B cell (primary cell): ENCODE data around the gene PLCB3.

ENCODE experiments used
- EZH2 ChIP-seq: IDR thresholded peaks from 2 replicates; pipeline ENCODE4 v1.6.1; 2012; ENCODE audit warnings: borderline replicate concordance, low read depth, mild to moderate bottlenecking, moderate library complexity, low read length; ENCODE audit not compliant: insufficient read depth, poor library complexity, severe bottlenecking
- TF ChIP-seq, protein P1 (sequence below): fragments of 200-600 bp; IDR thresholded peaks from one replicate; pipeline ENCODE4 v1.8.0; 2022; ENCODE audit warnings: antibody characterized with exemption, mild to moderate bottlenecking

DNA sequence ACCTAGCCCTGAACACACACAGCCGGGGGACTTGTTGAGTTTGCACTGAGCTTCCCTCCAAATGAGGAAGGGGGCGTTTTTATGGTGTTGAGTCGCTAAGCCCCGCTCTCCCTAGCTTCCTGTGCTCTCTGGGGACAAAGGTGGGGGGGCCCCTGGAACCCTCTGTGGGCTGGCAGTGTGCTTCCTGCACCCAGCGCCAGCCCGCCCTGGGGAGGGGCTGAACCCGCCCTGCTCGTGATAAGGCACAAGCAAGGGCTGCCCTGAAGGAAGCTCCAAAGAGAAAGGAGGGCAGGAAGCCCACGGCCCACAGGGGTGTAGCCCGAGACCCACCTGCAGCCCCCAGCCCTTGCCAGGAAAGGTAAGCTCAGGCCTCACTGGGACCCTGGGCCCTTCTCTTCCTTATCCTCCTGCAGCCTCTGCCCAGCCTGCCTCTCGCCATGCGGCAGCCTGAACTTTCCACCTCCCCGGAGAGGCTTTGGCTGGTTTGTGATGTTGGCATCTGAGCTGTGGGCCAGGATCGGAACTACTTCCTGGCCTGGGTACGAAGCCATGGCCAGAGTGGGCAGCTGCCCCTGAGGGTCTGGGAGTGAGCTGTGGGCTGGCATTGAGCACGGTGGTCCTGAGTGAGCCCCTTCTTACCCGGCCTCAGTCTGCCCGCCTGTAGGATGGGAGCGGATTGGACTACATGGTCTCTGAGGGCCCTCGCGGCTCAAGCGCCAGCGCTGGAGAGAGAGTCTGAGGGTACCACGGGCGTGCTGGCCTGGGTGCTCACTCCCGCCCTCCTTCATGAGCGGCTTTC is 44.7 kb upstream of the PLCB3 start, which contains the start of gene FERMT3:
- TF ChIP-seq, protein P1, sequence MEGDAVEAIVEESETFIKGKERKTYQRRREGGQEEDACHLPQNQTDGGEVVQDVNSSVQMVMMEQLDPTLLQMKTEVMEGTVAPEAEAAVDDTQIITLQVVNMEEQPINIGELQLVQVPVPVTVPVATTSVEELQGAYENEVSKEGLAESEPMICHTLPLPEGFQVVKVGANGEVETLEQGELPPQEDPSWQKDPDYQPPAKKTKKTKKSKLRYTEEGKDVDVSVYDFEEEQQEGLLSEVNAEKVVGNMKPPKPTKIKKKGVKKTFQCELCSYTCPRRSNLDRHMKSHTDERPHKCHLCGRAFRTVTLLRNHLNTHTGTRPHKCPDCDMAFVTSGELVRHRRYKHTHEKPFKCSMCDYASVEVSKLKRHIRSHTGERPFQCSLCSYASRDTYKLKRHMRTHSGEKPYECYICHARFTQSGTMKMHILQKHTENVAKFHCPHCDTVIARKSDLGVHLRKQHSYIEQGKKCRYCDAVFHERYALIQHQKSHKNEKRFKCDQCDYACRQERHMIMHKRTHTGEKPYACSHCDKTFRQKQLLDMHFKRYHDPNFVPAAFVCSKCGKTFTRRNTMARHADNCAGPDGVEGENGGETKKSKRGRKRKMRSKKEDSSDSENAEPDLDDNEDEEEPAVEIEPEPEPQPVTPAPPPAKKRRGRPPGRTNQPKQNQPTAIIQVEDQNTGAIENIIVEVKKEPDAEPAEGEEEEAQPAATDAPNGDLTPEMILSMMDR: no peak
- TF ChIP-seq EZH2: no peak
